Measurements from ENCODE around the gene UXS1.

Gene UXS1

GRCh38 chr2:106108351-106108750 is 85.8 kb downstream of the UXS1 start:
- DNase-seq (ENCODE audit: low read depth): peak; percentile 52

- DNase-seq (ENCODE audit: low read depth): peak; percentile 67
Observed at GRCh38 chr2:106107509-106108131, 86.5 kb downstream of the UXS1 start.

- no peak for DNase-seq (ENCODE audit: low read depth)
Observed at GRCh38 chr2:106106622-106107508, 87.2 kb downstream of the UXS1 start.

- no peak for DNase-seq (ENCODE audit: low read depth)
Observed at GRCh38 chr2:106105151-106105922, 88.8 kb downstream of the UXS1 start.

GRCh38 chr2:106104332-106105062 is 89.6 kb downstream of the UXS1 start:
- DNase-seq (ENCODE audit: low read depth): peak; percentile 62

- DNase-seq (ENCODE audit: low read depth): no peak
Observed at GRCh38 chr2:106099691-106100090, 94.4 kb downstream of the UXS1 start.

GRCh38 chr2:106098664-106099063 is 95.4 kb downstream of the UXS1 start:
- DNase-seq (ENCODE audit: low read depth): no peak

GRCh38 chr2:106098081-106098480 is 96.0 kb downstream of the UXS1 start:
- peak; percentile 23 for DNase-seq (ENCODE audit: low read depth)

GRCh38 chr2:106097038-106098000 is 96.8 kb downstream of the UXS1 start:
- no peak for DNase-seq (ENCODE audit: low read depth)

GRCh38 chr2:106096299-106097037 is 97.6 kb downstream of the UXS1 start:
- DNase-seq (ENCODE audit: low read depth): no peak

GRCh38 chr2:106095478-106096298 is 98.4 kb downstream of the UXS1 start:
- no peak for DNase-seq (ENCODE audit: low read depth)

- DNase-seq (ENCODE audit: low read depth): no peak
Observed at GRCh38 chr2:106094131-106094841, 99.8 kb downstream of the UXS1 start.

- no peak for DNase-seq (ENCODE audit: low read depth)
Observed at GRCh38 chr2:106090916-106091618, 103.0 kb downstream of the UXS1 start.

GRCh38 chr2:106089611-106090010 is 104.5 kb downstream of the UXS1 start:
- DNase-seq (ENCODE audit: low read depth): no peak

GRCh38 chr2:106085181-106085940 is 108.7 kb downstream of the UXS1 start:
- DNase-seq (ENCODE audit: low read depth): peak; percentile 66

- DNase-seq (ENCODE audit: low read depth): no peak
Observed at GRCh38 chr2:106080959-106081358, 113.1 kb downstream of the UXS1 start.

GRCh38 chr2:106078096-106078495 is 116.0 kb downstream of the UXS1 start:
- no peak for DNase-seq (ENCODE audit: low read depth)
